Stimulated activated naive B cell treated with anti-CD40 and anti-IgM and Interleukin-4, amounts not matched to agents 10 μg/mL and 1 μg/mL and 100 μg/mL, for 72 hours (primary cell): ENCODE measurements around the gene CSNK1G1.
A peak's percentile ranks its signal among the peaks of the same experiment; 100 is the strongest.
"Not testable (repeated sequence)": the region's sequence is repeated elsewhere in the genome, so short reads cannot be mapped to it uniquely, and the experiment has no call there.

Source experiments
- ATAC-seq, 2 donors: fragments of 150-1000 bp; cut with Tn5 transposase; replicated peaks; 2 replicates each; pipeline ENCODE4 v1.10.0; 2021; ENCODE audit warnings: moderate library complexity in 1 of 2
- DNase-seq: peaks from one replicate; pipeline ENCODE4 v3.0.0; 2021
- H3K27ac Mint-ChIP-seq: one replicate; pipeline ENCODE4 v1.8.0; 2022; ENCODE audit warnings: mild to moderate bottlenecking, mixed read lengths
- H3K27me3 Mint-ChIP-seq, 2 donors: one replicate each; pipeline ENCODE4 v1.8.0; 2022; ENCODE audit warnings: mixed read lengths in 2 of 2
- H3K36me3 Mint-ChIP-seq, 2 donors: one replicate each; pipeline ENCODE4 v1.8.0; 2022; ENCODE audit warnings: mixed read lengths in 2 of 2, mild to moderate bottlenecking in 1 of 2
- H3K4me1 Mint-ChIP-seq, 2 donors: one replicate each; pipeline ENCODE4 v1.8.0; 2022; ENCODE audit warnings: mixed read lengths in 2 of 2, mild to moderate bottlenecking in 1 of 2
- H3K4me3 Mint-ChIP-seq, 2 donors: one replicate each; pipeline ENCODE4 v1.8.0; 2022; ENCODE audit warnings: mild to moderate bottlenecking in 2 of 2, mixed read lengths in 2 of 2, moderate library complexity in 1 of 2
- H3K9me3 Mint-ChIP-seq, 2 donors: one replicate each; pipeline ENCODE4 v1.8.0; 2022; ENCODE audit warnings: mixed read lengths in 2 of 2, mild to moderate bottlenecking in 1 of 2

CSNK1G1 gene

GRCh38 chr15:64355944-64356709 is at the start of gene CSNK1G1:
CSNK1G1 (minus strand) TSS chr15:64356173; CDS start chr15:64300499, 55,674 bp downstream.
- ATAC-seq (peak; percentile 99), DNase-seq (peak; percentile 91)
- H3K4me3 Mint-ChIP-seq, result peak within 1 kb of the TSS; percentile 88 to 98
- peak within 1 kb of the TSS; percentile 95 for H3K27ac Mint-ChIP-seq
- H3K4me1 Mint-ChIP-seq, result peaks cover 13 to 19% of the 10 kb centered on the region in 2 donors
- H3K36me3 Mint-ChIP-seq, result peaks cover 2 to 3% of the 10 kb centered on the region in 2 donors
- no peaks in the 10 kb centered on the region for H3K9me3 Mint-ChIP-seq
- H3K27me3 Mint-ChIP-seq, result no peaks in the 10 kb centered on the region

- Mint-ChIP-seq H3K36me3 (peaks cover 40 to 43% of the 10 kb centered on the region in 2 donors), H3K4me1 (no peaks in the 10 kb centered on the region), H3K27ac (no peak overlapping the region), H3K4me3 (no peak overlapping the region), H3K27me3 (no peaks in the 10 kb centered on the region), H3K9me3 (no peaks in the 10 kb centered on the region)
- no peak for DNase-seq
- no peak for ATAC-seq
These were observed 44.6 kb upstream of the CSNK1G1 start for GRCh38 chr15:64400583-64400982.

DNA sequence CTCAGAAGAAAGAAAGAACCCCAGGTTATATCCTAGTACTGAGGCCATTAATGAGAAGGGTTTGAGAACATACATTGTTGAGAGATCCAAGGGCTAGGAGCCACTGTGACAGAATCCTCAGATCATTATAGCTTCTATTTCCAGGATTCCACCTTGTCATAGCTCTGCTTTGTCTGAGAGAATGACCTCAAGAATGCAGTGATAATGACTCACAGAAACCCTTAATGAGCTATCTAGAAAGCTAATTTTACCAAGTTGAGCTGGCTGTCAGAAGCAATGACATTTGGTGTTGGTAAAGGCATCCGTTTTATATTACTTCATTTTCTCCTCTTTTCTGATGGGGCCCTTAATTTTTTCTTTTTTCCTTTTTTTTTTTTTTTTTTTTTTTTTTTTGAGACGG is 42.6 kb upstream of the CSNK1G1 start:
- H3K9me3 Mint-ChIP-seq, result peaks cover 0 to 2% of the 10 kb centered on the region in 2 donors
- H3K27ac Mint-ChIP-seq, result peak overlapping the region; percentile 25
- ATAC-seq (no peak), DNase-seq (no peak)
- no peak overlapping the region for H3K4me3 Mint-ChIP-seq
- H3K27me3 Mint-ChIP-seq, result no peaks in the 10 kb centered on the region
- peaks cover 42 to 48% of the 10 kb centered on the region in 2 donors for H3K36me3 Mint-ChIP-seq
- H3K4me1 Mint-ChIP-seq, result no peaks in the 10 kb centered on the region

- Mint-ChIP-seq H3K27me3 (no peaks in the 10 kb centered on the region), H3K9me3 (peaks cover 0 to 2% of the 10 kb centered on the region in 2 donors), H3K4me1 (no peaks in the 10 kb centered on the region), H3K27ac (no peak overlapping the region), H3K36me3 (peaks cover 42 to 50% of the 10 kb centered on the region in 2 donors), H3K4me3 (no peak overlapping the region)
- no peak for DNase-seq
- ATAC-seq, result no peak
These were observed 40.8 kb upstream of the CSNK1G1 start for GRCh38 chr15:64396789-64397188.

- peaks cover 30 to 44% of the 10 kb centered on the region in 2 donors for H3K36me3 Mint-ChIP-seq
These were observed 36.5 kb upstream of the CSNK1G1 start for GRCh38 chr15:64392471-64392870.

DNA sequence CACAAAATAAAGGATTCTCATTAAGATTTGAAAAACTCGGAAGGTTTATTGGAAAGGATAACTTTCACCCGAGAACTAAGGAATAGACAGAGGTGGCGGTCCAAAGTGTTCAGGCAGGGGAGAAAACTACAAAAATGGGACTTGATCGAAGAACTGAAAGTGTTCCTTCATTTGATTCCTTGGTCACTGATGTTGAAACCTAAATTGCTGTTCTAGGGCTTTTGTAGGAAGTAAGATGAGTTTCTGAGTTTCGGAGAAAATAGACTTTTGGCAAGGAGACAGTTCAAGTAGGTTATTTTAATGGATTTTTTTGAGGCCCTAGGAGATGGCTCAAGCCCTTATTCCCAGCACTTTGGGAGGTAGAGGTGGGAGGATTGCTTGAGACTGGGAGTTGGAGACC is 33.1 kb upstream of the CSNK1G1 start:
- Mint-ChIP-seq H3K36me3 (peaks cover 8 to 23% of the 10 kb centered on the region in 2 donors), H3K27ac (no peak overlapping the region), H3K9me3 (peaks cover 0 to 3% of the 10 kb centered on the region in 2 donors), H3K4me1 (peaks cover 10 to 22% of the 10 kb centered on the region in 2 donors), H3K4me3 (peak overlapping the region; percentile 93 to 95), H3K27me3 (no peaks in the 10 kb centered on the region)
- ATAC-seq, result no peak
- no peak for DNase-seq

More at GRCh38 chr15:64392471-64392870, 36.5 kb upstream of the CSNK1G1 start:
- not testable (repeated sequence) for H3K9me3 Mint-ChIP-seq, H3K27me3 Mint-ChIP-seq, H3K27ac Mint-ChIP-seq, DNase-seq, ATAC-seq, H3K4me3 Mint-ChIP-seq
- peaks cover 10 to 22% of the 10 kb centered on the region in 2 donors for H3K4me1 Mint-ChIP-seq

- peaks cover 10 to 22% of the 10 kb centered on the region in 2 donors for H3K4me1 Mint-ChIP-seq
- H3K4me3 Mint-ChIP-seq, result peak within 1 kb of the TSS; percentile 93 to 95
- peak within 1 kb of the TSS; percentile 95 for H3K27ac Mint-ChIP-seq
- peaks cover 4 to 19% of the 10 kb centered on the region in 2 donors for H3K36me3 Mint-ChIP-seq
- peak; percentile 96 for DNase-seq
- no peaks in the 10 kb centered on the region for H3K27me3 Mint-ChIP-seq
- H3K9me3 Mint-ChIP-seq, result peaks cover 0 to 1% of the 10 kb centered on the region in 2 donors
- ATAC-seq, result peak; percentile 99
These were observed 31.7 kb upstream of the CSNK1G1 start, which contains the start of gene TRIP4 for GRCh38 chr15:64387562-64388168. TRIP4 (plus strand) TSS chr15:64387836; CDS start chr15:64387864, 28 bp downstream.

DNA sequence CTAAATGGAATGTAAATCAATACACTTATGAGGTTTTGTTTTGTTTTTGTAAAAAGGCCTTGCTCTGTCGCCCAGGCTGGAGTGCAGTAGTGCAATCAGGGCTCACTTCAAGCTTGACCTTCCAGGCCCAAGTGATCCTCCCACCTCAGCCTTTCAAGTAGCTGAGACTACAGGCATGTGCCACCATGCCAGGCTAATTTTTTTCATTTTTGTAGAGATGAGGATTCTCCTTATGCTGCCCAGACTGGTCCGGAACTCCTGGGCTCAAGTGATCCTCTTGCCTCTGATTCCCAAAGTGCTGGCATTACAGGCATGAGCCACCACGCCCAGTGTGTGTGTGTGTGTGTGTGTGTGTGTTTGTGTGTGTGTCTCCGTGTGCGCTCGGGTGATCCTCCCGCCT is 30.3 kb upstream of the CSNK1G1 start:
- H3K27ac Mint-ChIP-seq, result no peak overlapping the region
- ATAC-seq, result no peak
- peaks cover 0 to 1% of the 10 kb centered on the region in 2 donors for H3K9me3 Mint-ChIP-seq
- peak overlapping the region in 1 of 2 donors; percentile 11 for H3K4me3 Mint-ChIP-seq
- no peaks in the 10 kb centered on the region for H3K27me3 Mint-ChIP-seq
- DNase-seq, result no peak
- H3K4me1 Mint-ChIP-seq, result peaks cover 15 to 30% of the 10 kb centered on the region in 2 donors
- peaks cover 5 to 18% of the 10 kb centered on the region in 2 donors for H3K36me3 Mint-ChIP-seq

GRCh38 chr15:64383760-64384159 is 27.8 kb upstream of the CSNK1G1 start:
- peaks cover 8 to 10% of the 10 kb centered on the region in 2 donors for H3K36me3 Mint-ChIP-seq
- H3K4me1 Mint-ChIP-seq, result peaks cover 10 to 17% of the 10 kb centered on the region in 2 donors
- ATAC-seq (no peak), DNase-seq (no peak)
- no peak overlapping the region for H3K4me3 Mint-ChIP-seq
- H3K27ac Mint-ChIP-seq, result no peak overlapping the region
- H3K9me3 Mint-ChIP-seq, result peaks cover 0 to under 1% of the 10 kb centered on the region in 2 donors
- H3K27me3 Mint-ChIP-seq, result no peaks in the 10 kb centered on the region

GRCh38 chr15:64381000-64381751 is 25.2 kb upstream of the CSNK1G1 start, which contains the start of gene PCLAF:
PCLAF (minus strand) TSS chr15:64381441; CDS start chr15:64381371, 70 bp downstream.
- Mint-ChIP-seq H3K27ac (peak within 1 kb of the TSS; percentile 92), H3K9me3 (no peaks in the 10 kb centered on the region), H3K4me3 (peak within 1 kb of the TSS; percentile 92 to 96), H3K27me3 (no peaks in the 10 kb centered on the region), H3K36me3 (peaks cover 3 to 4% of the 10 kb centered on the region in 2 donors), H3K4me1 (peaks cover 6 to 8% of the 10 kb centered on the region in 2 donors)
- ATAC-seq (peak; percentile 100), DNase-seq (peak; percentile 89)

- peak overlapping the region; percentile 92 for H3K27ac Mint-ChIP-seq
- H3K9me3 Mint-ChIP-seq, H3K36me3 Mint-ChIP-seq, H3K27me3 Mint-ChIP-seq, DNase-seq, ATAC-seq, H3K4me1 Mint-ChIP-seq: not testable (repeated sequence)
- peak overlapping the region; percentile 92 to 96 for H3K4me3 Mint-ChIP-seq
These were observed 24.3 kb upstream of the CSNK1G1 start for GRCh38 chr15:64380130-64380870.

- peaks cover 6 to 8% of the 10 kb centered on the region in 2 donors for H3K4me1 Mint-ChIP-seq
- DNase-seq (no peak), ATAC-seq (no peak)
- peak overlapping the region; percentile 57 to 64 for H3K4me3 Mint-ChIP-seq
- no peaks in the 10 kb centered on the region for H3K27me3 Mint-ChIP-seq
- H3K9me3 Mint-ChIP-seq, result no peaks in the 10 kb centered on the region
- no peak overlapping the region for H3K27ac Mint-ChIP-seq
- H3K36me3 Mint-ChIP-seq, result peaks cover 6 to 10% of the 10 kb centered on the region in 2 donors
These were observed 23.4 kb upstream of the CSNK1G1 start for GRCh38 chr15:64379216-64379960.

DNA sequence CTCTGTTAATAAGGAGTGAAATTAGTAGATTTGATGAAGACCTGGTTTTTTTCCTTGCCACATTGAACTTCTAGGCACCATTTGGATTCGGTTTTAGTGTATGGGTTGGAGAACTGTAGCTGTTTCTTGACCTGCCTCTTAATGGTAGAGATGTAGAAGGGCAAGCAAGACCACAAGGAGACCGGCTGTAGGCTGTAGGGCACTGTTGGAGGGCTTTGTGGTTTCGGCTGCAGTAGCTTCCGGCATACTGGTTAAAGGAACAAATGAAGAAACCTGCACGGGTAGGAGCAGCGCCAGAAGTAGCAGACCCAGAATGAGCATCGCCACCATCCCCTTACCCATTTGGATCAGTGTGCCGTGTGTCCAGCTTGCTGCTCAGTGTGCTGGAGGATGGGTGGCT is 17.4 kb upstream of the CSNK1G1 start:
- no peaks in the 10 kb centered on the region for H3K9me3 Mint-ChIP-seq
- no peak for ATAC-seq
- no peaks in the 10 kb centered on the region for H3K4me1 Mint-ChIP-seq
- H3K27ac Mint-ChIP-seq, result no peak overlapping the region
- H3K36me3 Mint-ChIP-seq, result peaks cover 2 to 6% of the 10 kb centered on the region in 2 donors
- no peaks in the 10 kb centered on the region for H3K27me3 Mint-ChIP-seq
- no peak for DNase-seq
- peak overlapping the region in 1 of 2 donors; percentile 1 for H3K4me3 Mint-ChIP-seq
